OCI-LY3 (cell line): Measurements from ENCODE around the gene SRF.

ENCODE experiments used
- H2AFZ ChIP-seq: fragments of 200-600, 300-600 bp; shearing (Covaris generic); 2 replicates; pipeline ENCODE4 v1.6.0; 2014; ENCODE audit warnings: antibody characterized with exemption, low read depth, low read length
- H3K27ac ChIP-seq: fragments of 200-600, 300-600 bp; sonication (generic); 2 replicates; pipeline ENCODE4 v1.5.1; 2014; ENCODE audit warnings: mild to moderate bottlenecking, low read length, moderate library complexity, mixed read lengths
- H3K27me3 ChIP-seq: fragments of 200-600, 300-600 bp; sonication (generic); 2 replicates; pipeline ENCODE4 v1.6.1; 2014; ENCODE audit warnings: low read depth, low read length, mixed read lengths
- H3K36me3 ChIP-seq: fragments of 200-600, 300-600 bp; sonication (generic); replicated peaks from 2 replicates; pipeline ENCODE3; 2014; ENCODE audit warnings: low read depth, low read length, mixed read lengths
- H3K4me1 ChIP-seq: fragments of 300-600, 200-600 bp; sonication (generic); 2 replicates; pipeline ENCODE4 v1.6.1; 2014; ENCODE audit warnings: low read length, mixed read lengths
- H3K4me2 ChIP-seq: fragments of 200-600, 300-600 bp; sonication (generic); 2 replicates; pipeline ENCODE4 v1.6.1; 2014; ENCODE audit warnings: low read length, mixed read lengths
- H3K4me3 ChIP-seq: fragments of 300-600, 200-600 bp; sonication (generic); 2 replicates; pipeline ENCODE4 v1.5.1; 2014; ENCODE audit warnings: antibody characterized with exemption, mild to moderate bottlenecking, low read length, moderate library complexity
- H3K79me2 ChIP-seq: fragments of 300-600, 200-600 bp; shearing (Covaris generic); 2 replicates; pipeline ENCODE4 v1.6.1; 2014; ENCODE audit warnings: mild to moderate bottlenecking, low read length, mixed read lengths
- H3K9ac ChIP-seq: fragments of 300-600, 200-600 bp; shearing (Covaris generic); 2 replicates; pipeline ENCODE4 v1.6.0; 2014; ENCODE audit warnings: mild to moderate bottlenecking, low read length, moderate library complexity
- H3K9me3 ChIP-seq: fragments of 200-600, 300-600 bp; shearing (Covaris generic); 2 replicates; pipeline ENCODE4 v1.6.1; 2014; ENCODE audit warnings: low read length, mixed read lengths; ENCODE audit not compliant: insufficient read depth
- H4K20me1 ChIP-seq: fragments of 200-600, 300-600 bp; sonication (generic); 2 replicates; pipeline ENCODE4 v1.6.1; 2016; ENCODE audit warnings: low read length, mixed read lengths; ENCODE audit not compliant: insufficient read depth
- CTCF ChIP-seq: fragments of 200-600, 300-600 bp; sonication (generic); IDR thresholded peaks from 2 replicates; pipeline ENCODE4 v1.5.1; 2014; ENCODE audit warnings: antibody characterized with exemption, low read length, low read depth
- EZH2phosphoT487 ChIP-seq: fragments of 200-600 bp; shearing (Covaris generic); IDR thresholded peaks from 2 replicates; pipeline ENCODE4 v1.6.1; 2018; ENCODE audit warnings: antibody characterized with exemption, mixed run types, low read depth

The SRF gene

GRCh38 chr6:43146709-43147688 is 24.1 kb upstream of the SRF start:
- Histone ChIP-seq H3K4me3 (no peak overlapping the region), H3K27me3 (peaks cover 10% of the 10 kb centered on the region; the same call in 1 of the 2 replicates), H2AFZ (no peak overlapping the region), H3K4me1 (peaks cover 8% of the 10 kb centered on the region; the same call in 1 of the 2 replicates), H3K9me3 (no peaks in the 10 kb centered on the region), H3K9ac (no peak overlapping the region), H3K4me2 (no peak overlapping the region), H3K36me3 (no peaks in the 10 kb centered on the region), H3K79me2 (no peaks in the 10 kb centered on the region), H3K27ac (no peak overlapping the region), H4K20me1 (no peaks in the 10 kb centered on the region)
- TF ChIP-seq CTCF: no peak
- no peak for TF ChIP-seq EZH2phosphoT487

- Histone ChIP-seq H3K4me2 (no peak overlapping the region), H3K4me3 (no peak overlapping the region), H3K79me2 (no peaks in the 10 kb centered on the region), H4K20me1 (no peaks in the 10 kb centered on the region), H3K27me3 (peaks cover 10% of the 10 kb centered on the region; the same call in 1 of the 2 replicates), H3K27ac (no peak overlapping the region), H3K36me3 (no peaks in the 10 kb centered on the region), H3K4me1 (peaks cover 8% of the 10 kb centered on the region; the same call in 1 of the 2 replicates), H2AFZ (no peak overlapping the region), H3K9ac (no peak overlapping the region), H3K9me3 (no peaks in the 10 kb centered on the region)
- no peak for TF ChIP-seq CTCF
- no peak for TF ChIP-seq EZH2phosphoT487
These were observed 23.2 kb upstream of the SRF start for GRCh38 chr6:43147691-43148477.

GRCh38 chr6:43149265-43149664 is 21.8 kb upstream of the SRF start:
- H3K79me2 ChIP-seq: no peaks in the 10 kb centered on the region
- no peak overlapping the region for H3K9ac ChIP-seq
- H3K9me3 ChIP-seq: no peaks in the 10 kb centered on the region
- peaks cover 10% of the 10 kb centered on the region; the same call in 1 of the 2 replicates for H3K27me3 ChIP-seq
- no peaks in the 10 kb centered on the region for H3K4me1 ChIP-seq
- no peak overlapping the region for H2AFZ ChIP-seq
- no peak overlapping the region for H3K4me3 ChIP-seq
- no peaks in the 10 kb centered on the region for H4K20me1 ChIP-seq
- no peak for TF ChIP-seq CTCF
- TF ChIP-seq EZH2phosphoT487: no peak
- no peaks in the 10 kb centered on the region for H3K36me3 ChIP-seq
- no peak overlapping the region for H3K27ac ChIP-seq
- no peak overlapping the region for H3K4me2 ChIP-seq
